Osteoblast (primary cell): ENCODE results near the gene B3GALT6. TPM values are rescaled to one million over a fixed set of nuclear protein-coding genes. Genes with fewer than 3 reads are reported as not detected.

Experiments
- DNase-seq: peaks from one replicate; pipeline ENCODE4 v3.0.0; 2011; ENCODE audit warnings: low spot score, mixed read lengths; ENCODE audit not compliant: insufficient read length; ENCODE audit errors: missing footprints
- H2AFZ ChIP-seq: 2 replicates; pipeline ENCODE4 v1.6.0; 2011; ENCODE audit warnings: mild to moderate bottlenecking, low read length
- H3K27ac ChIP-seq: 2 replicates; pipeline ENCODE4 v1.5.1; 2011; ENCODE audit warnings: mild to moderate bottlenecking, low read depth, low read length, moderate library complexity
- H3K27me3 ChIP-seq: 2 replicates; pipeline ENCODE4 v1.6.0; 2012; ENCODE audit warnings: mild to moderate bottlenecking, control low read depth, inconsistent platforms, low read length, moderate library complexity; ENCODE audit not compliant: insufficient read depth
- H3K36me3 ChIP-seq: 2 replicates; pipeline ENCODE4 v1.5.1; 2011; ENCODE audit warnings: mild to moderate bottlenecking, low read length, control low read depth, moderate library complexity; ENCODE audit not compliant: insufficient read depth
- H3K4me1 ChIP-seq: 2 replicates; pipeline ENCODE4 v1.5.1; 2011; ENCODE audit warnings: mild to moderate bottlenecking, low read length, control low read depth, moderate library complexity; ENCODE audit not compliant: insufficient read depth
- H3K4me2 ChIP-seq: 2 replicates; pipeline ENCODE4 v1.6.0; 2011; ENCODE audit warnings: mild to moderate bottlenecking, low read length; ENCODE audit not compliant: insufficient read depth
- H3K4me3 ChIP-seq: fragments of 200-600 bp; sonication (generic); 3 replicates; pipeline ENCODE4 v1.5.1; 2012; ENCODE audit warnings: mild to moderate bottlenecking, low read length, inconsistent platforms; ENCODE audit not compliant: insufficient read depth
- H3K79me2 ChIP-seq: 2 replicates; pipeline ENCODE4 v1.6.0; 2012; ENCODE audit warnings: mild to moderate bottlenecking, low read length, control low read depth, inconsistent platforms; ENCODE audit not compliant: insufficient read depth
- H3K9me3 ChIP-seq: 2 replicates; pipeline ENCODE4 v1.5.1; 2011; ENCODE audit warnings: low read depth, low read length, control low read depth
- H4K20me1 ChIP-seq: 2 replicates; pipeline ENCODE4 v1.6.0; 2012; ENCODE audit warnings: mild to moderate bottlenecking, low read length, control low read depth; ENCODE audit not compliant: insufficient read depth
- total RNA-seq: library from RNA; depleted of rRNA; stranded (reverse); fragments of >200 nt; gene quantifications from 2 replicates; pipeline ENCODE4 v1.2.3, GENCODE V29; 2012
- TF ChIP-seq, protein P1 (sequence below): IDR thresholded peaks from 2 replicates; pipeline ENCODE4 v1.5.1; 2011; ENCODE audit warnings: mild to moderate bottlenecking, low read depth, low read length, moderate library complexity; ENCODE audit errors: extremely low read depth

The B3GALT6 gene
- total RNA-seq, 1 donor = 29.7 TPM

DNA sequence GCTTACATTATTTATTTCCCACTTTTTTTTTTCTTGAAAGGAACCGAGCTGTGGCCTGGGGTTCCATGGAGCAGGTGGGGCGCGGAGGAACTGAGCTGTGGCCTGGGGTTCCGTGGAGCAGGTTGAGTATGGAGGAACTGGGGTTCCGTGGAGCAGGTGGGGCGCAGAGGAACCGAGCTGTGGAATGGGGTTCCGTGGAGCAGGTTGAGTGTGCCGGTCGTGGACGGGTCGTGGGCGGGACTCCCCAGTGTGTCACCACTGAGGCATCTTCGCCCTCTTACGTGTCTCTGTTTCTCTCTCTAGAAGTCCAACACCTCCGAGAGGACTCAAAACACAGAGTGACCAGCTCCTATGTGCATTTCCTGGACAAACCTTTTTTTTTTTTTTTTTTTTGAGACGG is 47.0 kb downstream of the B3GALT6 start:
- Histone ChIP-seq H3K4me2 (no peak overlapping the region), H3K27ac (no peak overlapping the region), H3K36me3 (no peaks in the 10 kb centered on the region), H3K4me1 (no peaks in the 10 kb centered on the region), H3K79me2 (peaks cover 3% of the 10 kb centered on the region), H3K9me3 (no peaks in the 10 kb centered on the region), H3K4me3 (no peak overlapping the region), H4K20me1 (no peaks in the 10 kb centered on the region), H2AFZ (no peak overlapping the region), H3K27me3 (no peaks in the 10 kb centered on the region)
- TF ChIP-seq, protein P1, sequence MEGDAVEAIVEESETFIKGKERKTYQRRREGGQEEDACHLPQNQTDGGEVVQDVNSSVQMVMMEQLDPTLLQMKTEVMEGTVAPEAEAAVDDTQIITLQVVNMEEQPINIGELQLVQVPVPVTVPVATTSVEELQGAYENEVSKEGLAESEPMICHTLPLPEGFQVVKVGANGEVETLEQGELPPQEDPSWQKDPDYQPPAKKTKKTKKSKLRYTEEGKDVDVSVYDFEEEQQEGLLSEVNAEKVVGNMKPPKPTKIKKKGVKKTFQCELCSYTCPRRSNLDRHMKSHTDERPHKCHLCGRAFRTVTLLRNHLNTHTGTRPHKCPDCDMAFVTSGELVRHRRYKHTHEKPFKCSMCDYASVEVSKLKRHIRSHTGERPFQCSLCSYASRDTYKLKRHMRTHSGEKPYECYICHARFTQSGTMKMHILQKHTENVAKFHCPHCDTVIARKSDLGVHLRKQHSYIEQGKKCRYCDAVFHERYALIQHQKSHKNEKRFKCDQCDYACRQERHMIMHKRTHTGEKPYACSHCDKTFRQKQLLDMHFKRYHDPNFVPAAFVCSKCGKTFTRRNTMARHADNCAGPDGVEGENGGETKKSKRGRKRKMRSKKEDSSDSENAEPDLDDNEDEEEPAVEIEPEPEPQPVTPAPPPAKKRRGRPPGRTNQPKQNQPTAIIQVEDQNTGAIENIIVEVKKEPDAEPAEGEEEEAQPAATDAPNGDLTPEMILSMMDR = no peak
- DNase-seq = no peak

DNA sequence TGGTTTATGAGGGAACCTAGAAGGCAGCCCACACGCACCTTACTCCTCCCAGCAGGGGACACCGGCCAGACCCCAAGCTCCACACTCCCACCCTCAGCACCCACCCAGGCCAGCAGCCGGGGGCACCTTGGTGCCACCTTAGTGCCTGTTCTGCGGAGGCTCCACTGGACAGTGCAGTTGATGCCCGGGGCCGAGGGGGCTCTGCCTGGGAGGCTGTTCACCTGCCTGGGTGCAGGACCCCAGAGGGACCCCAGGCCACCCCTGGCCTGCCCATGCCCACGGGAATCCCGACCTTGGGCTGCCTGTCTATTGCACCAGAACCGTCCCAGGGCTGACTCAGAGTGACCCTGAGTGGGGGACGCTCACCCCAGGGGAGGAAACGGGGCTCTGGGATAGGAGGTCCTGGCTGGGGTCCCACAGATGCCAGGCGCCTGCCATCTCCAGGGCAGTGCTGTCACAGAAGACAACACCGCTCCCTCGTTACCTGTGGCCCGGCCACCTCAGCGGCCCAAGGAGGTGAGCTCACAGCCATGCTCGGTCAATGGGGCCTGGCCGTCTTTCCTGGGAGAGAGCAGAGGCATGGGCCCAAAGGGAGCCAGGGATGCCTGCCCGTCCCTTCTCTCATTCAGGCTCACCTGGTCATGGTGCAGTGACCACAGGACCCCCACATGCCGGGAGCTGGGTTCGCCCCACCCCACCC is 48.9 kb downstream of the B3GALT6 start:
- Histone ChIP-seq H2AFZ (no peak overlapping the region), H3K27me3 (no peaks in the 10 kb centered on the region), H3K79me2 (no peaks in the 10 kb centered on the region), H3K36me3 (no peaks in the 10 kb centered on the region), H3K4me3 (no peak overlapping the region), H4K20me1 (no peaks in the 10 kb centered on the region), H3K4me1 (no peaks in the 10 kb centered on the region), H3K4me2 (no peak overlapping the region), H3K27ac (no peak overlapping the region), H3K9me3 (no peaks in the 10 kb centered on the region)
- no peak for DNase-seq
- TF ChIP-seq, protein P1 = no peak

- Histone ChIP-seq H3K27me3 (no peaks in the 10 kb centered on the region), H3K4me2 (no peak overlapping the region), H3K79me2 (no peaks in the 10 kb centered on the region), H2AFZ (no peak overlapping the region), H3K4me1 (no peaks in the 10 kb centered on the region), H3K4me3 (no peak overlapping the region), H3K9me3 (no peaks in the 10 kb centered on the region), H4K20me1 (no peaks in the 10 kb centered on the region), H3K27ac (peak overlapping the region; percentile 5), H3K36me3 (no peaks in the 10 kb centered on the region)
- DNase-seq = peak; percentile 98
- TF ChIP-seq, protein P1 = no peak
These were observed 49.7 kb downstream of the B3GALT6 start for GRCh38 chr1:1281533-1282321.

- H3K27me3 ChIP-seq = no peaks in the 10 kb centered on the region
- no peak overlapping the region for H3K4me2 ChIP-seq
- H3K9me3 ChIP-seq = no peaks in the 10 kb centered on the region
- no peaks in the 10 kb centered on the region for H4K20me1 ChIP-seq
- H2AFZ ChIP-seq = no peak overlapping the region
- no peaks in the 10 kb centered on the region for H3K36me3 ChIP-seq
- H3K79me2 ChIP-seq = no peaks in the 10 kb centered on the region
- H3K4me1 ChIP-seq = no peaks in the 10 kb centered on the region
- DNase-seq = peak; percentile 96
- TF ChIP-seq, protein P1 = no peak
- no peak overlapping the region for H3K4me3 ChIP-seq
- no peak overlapping the region for H3K27ac ChIP-seq
These were observed 51.0 kb downstream of the B3GALT6 start for GRCh38 chr1:1282998-1283397.
